Right lobe of liver (tissue), 4 donors: ENCODE results near the gene PDCD10.

Experiments
- CTCF ChIP-seq, 4 donors: fragments of 200-600 bp in 3 of 4; fragments of 450-650 bp in 1 of 4; IDR thresholded peaks; one replicate each; pipeline versions ENCODE4 v1.5.1 to v1.8.0; 2016 to 2022; ENCODE audit warnings: antibody characterized with exemption in 4 of 4, mild to moderate bottlenecking in 2 of 4
- POLR2A ChIP-seq: fragments of 450-650 bp; IDR thresholded peaks from one replicate; pipeline ENCODE4 v1.6.1; 2017; ENCODE audit warnings: antibody characterized with exemption, mild to moderate bottlenecking
- donor health status: DM: no; HTN: no; CAD: no.
- donor health status: DM: no; HTN: no; CAD: no.
- donor health status: DM: no; HTN: yes; CAD: no.

- TF ChIP-seq CTCF (IDR thresholded peaks at IDR 0.05) (peak; percentile 70 to 85 (median 82)), POLR2A (no peak)
These were observed 50.2 kb downstream of the PDCD10 start for GRCh38 chr3:167684388-167684993.
